Endometrial microvascular endothelial cells (primary cell): ENCODE data around the gene DOCK11. TPM values are rescaled to one million over a fixed set of nuclear protein-coding genes. Genes with fewer than 3 reads are reported as not detected.

Source experiments
- in situ Hi-C: cut with HindIII; loops from 2 replicates; pipeline ENCODE4 v1.10.0; 2017; ENCODE audit warnings: low sequenced_read_pairs, low pct_unique_long_range_greater_than_20kb; ENCODE audit errors: inconsistent ontology term
- total RNA-seq: library from RNA; depleted of rRNA; stranded (reverse); fragments of >200 nt; gene quantifications from one replicate; pipeline ENCODE4 v1.2.3, GENCODE V29; 2015; ENCODE audit errors: inconsistent ontology term

The DOCK11 gene
- total RNA-seq, 1 donor from 2014 or later: 1.4 TPM

DNA sequence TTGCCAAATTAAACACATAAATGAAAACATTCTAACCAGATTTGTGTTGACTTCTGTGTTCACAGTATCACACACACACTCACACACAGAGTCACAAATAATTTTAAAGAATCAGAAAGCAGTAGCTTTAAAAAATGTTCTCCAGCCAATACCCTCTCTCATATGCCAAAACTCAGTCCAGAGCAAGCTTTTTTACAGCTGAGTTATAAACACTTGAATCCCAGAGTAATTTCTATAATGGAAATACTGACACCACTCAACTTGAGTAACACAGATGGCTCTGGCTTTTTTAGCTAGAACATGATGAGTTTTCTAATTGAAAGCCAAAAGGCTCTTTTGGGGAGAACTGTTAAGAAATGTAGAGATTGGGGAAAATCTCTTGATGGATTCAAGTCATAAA is 100.8 kb downstream of the DOCK11 start:
- in situ Hi-C loops: no loop called here

DNA sequence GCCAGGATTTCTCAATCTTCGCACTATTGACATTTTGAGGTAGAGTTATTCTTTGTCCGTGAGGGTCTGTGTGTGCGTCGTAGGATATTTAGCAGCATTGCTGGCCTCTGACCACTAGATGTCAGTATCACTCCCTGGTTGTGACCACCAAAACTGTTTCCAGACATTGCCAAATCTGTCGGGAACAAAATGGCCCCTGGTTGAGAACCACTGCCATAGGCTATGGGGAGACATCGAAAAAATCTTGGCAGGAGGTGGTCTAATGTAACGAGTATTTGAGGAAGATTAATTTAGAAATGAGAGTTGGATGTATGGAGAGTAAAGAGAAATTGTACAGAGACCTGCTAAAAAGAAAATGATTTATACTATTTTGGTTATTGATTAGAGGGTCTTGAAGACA is 108.4 kb downstream of the DOCK11 start:
- in situ Hi-C loops: no loop called here

DNA sequence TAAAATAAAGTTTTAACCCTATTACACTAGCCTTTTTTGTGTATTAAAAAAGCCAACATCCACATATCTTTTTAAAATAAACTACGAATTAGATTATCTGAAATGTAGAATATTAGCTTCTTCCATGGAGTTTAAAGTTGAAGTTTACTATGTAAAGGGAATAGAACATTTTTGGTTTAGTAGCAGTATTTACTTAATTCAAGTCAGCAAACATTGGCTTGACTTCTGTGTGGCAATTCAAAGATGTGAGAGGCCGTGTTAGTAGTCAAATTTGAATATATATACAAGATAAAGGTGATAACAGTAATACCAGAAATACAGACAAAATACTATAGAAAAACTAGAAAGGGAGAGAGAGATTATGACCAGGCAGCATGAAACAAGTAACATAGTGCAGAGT is 116.7 kb downstream of the DOCK11 start:
- in situ Hi-C loops: no loop called here

DNA sequence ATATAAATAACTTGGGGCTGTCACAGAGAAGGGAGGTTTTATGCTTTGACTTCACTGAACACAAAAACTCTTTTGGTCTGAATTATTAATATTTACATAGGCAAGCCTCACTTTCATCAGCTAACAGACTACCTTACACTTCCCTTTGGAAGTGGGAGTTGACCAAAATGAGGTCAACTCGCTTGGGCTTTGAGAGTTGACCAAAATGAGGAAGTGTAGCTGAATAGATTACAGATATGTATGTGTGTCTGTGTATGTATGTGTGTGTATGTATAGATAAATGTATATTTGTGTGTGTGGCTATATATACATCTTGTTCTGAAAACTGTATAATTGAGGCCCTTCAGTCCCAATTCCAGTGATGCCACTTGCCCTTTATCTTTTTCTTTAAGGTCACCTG is 118.5 kb downstream of the DOCK11 start:
- in situ Hi-C loops: no loop called here

DNA sequence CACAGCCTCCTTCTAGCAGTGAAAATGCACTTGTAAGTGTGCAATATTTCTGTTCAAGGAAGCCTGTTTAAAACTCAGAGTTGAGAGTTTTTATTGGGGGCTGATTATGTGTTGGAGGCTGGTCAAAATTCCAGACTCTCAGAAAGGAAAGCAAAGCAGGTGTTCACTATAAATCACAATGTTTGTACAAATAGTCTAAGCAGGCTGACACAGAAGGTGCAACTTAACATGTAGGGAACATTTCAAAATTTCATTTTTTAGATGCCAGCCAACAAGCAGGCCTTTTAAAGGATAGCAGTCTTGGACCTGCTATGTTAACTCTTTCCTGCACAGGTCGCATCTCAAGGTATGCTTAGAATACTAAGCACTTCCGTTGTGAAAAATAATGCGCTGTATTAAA is 119.5 kb downstream of the DOCK11 start:
- in situ Hi-C loops: no loop called here

DNA sequence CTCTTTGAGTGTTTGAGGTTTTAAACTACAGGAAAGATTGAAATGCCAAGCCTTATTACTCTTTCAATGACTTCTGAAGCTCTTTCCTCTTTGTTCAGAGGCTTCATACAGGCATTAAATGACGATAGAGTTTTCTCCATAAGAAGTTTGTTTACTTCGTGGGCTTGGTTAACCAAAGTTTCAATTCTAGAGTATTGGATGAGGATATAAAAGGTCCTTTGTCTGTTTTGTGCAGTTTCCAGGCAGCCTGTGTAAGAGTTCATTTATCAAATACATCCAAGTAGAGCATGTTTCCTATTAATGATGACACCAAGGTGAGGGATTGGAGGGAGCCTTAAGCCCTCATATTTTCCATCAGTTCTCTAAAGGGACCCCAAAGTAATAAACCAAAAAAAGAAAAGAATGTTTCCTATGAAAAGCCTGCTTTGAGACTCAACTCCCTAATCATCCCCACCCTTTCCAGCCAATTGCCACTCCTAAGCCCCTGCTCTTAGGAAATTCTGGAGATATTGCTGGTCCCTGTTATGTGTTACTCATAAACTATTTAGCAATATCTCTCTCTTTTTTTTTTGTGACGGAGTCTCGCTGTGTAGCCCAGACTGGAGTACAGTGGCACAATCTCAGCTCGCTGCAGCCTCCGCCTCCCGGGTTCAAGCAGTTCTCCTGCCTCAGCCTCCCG is 125.6 kb downstream of the DOCK11 start:
- in situ Hi-C loops: no loop called here

DNA sequence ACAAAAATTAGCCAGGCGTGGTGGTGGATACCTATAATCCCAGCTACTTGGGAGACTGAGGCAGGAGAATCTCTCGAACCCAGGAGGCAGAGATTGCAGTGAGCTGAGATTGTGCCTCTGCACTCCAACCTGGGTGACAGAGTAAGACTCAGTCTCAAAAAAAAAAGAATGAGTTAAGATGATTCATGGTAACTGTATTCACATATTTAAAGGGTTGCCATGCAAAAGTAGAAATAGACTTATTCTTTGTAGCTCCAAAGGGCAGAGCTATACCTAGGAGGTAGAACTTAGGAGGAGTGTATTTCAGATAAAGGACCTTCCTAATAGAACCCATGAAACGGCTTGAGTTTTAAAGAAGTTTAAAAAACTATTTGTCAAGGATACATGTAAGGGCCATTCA is 127.4 kb downstream of the DOCK11 start:
- in situ Hi-C loops: no loop called here

DNA sequence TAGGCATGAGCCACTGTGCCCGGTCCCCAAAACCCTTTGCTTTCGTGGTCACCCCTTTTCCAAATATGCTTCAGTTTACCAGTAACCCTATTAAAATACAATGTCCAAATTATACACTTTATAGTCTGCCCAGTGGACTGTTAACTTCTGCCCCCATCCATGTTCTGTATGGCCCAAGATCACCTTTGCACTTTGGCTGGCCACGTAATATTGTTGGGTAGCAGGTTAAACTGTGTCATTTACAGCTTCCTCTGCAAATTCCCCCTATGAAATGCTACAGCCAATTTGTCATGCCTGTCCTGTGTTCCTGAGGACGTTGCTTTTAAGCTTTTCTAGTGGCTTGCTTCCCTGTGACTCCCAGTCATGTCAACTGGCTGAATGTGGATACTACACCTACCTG is 130.7 kb downstream of the DOCK11 start:
- in situ Hi-C loops: no loop called here

DNA sequence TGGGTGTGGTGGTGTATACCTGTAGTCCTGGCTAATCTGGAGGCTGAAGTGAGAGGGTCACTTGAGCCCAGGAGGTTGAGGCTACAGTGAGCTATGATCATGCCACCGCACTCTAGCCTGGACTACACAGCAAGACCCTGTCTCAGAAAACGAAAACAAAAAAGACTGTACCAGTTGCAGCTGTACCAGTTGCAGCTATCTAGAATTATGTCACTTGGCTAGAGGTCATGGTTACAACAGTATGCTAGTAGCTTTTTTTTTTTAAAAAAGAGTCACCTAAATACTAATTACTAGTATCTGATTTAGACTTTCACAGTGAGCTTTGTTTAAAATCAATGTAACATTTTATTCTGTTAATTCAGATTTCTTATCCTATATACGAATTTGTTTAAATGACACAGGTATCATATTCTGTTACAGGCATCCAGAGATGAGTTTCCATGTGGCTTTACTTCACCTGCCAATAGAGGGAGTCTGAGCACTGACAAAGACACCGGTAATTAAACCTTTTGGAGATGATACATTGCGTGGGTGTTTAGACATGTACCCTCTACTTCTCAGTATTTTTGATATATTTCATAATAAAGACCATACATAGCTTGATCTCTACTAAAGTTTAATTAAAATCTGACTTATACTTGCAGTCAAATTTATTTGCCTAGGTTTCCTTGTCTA is 131.6 kb downstream of the DOCK11 start:
- in situ Hi-C loops: no loop called here

DNA sequence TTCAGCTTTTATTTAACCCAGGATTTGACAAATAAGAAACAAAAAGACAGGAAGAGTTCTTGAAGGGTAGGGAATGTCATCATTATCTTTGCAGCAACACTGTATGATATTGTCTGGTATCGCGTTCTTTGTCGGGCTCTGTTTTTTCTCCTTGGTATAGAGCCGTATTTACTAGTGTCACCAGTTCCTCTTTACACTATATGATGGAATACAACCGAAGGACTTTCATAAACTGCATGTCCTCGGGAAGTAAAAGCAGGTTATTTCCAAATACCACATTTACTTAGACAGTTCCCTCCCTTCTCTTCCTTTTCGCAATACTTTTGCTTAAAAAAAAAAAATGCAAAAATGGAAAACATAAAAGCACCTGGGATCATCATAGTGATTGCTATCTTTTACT is 135.2 kb downstream of the DOCK11 start:
- in situ Hi-C loops: no loop called here

DNA sequence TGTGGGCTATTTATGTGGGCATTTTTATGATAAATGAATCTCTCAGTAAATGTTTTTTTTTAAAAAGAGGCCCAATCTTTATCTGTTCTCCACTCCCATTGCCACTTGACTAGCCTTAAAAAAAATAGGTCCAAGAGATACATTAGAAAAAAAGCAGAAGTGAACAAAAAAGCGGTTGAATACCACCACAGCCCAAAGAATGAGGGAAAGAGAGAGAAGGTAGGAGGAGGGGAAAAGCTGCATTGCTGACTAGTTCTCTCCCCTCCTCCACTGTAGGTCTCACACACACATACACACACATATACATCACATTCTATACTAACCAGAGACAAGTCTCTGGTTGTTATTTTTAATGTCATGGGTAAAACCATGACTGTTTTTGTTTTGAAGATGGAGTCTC is 136.0 kb downstream of the DOCK11 start:
- in situ Hi-C loops: no loop called here

DNA sequence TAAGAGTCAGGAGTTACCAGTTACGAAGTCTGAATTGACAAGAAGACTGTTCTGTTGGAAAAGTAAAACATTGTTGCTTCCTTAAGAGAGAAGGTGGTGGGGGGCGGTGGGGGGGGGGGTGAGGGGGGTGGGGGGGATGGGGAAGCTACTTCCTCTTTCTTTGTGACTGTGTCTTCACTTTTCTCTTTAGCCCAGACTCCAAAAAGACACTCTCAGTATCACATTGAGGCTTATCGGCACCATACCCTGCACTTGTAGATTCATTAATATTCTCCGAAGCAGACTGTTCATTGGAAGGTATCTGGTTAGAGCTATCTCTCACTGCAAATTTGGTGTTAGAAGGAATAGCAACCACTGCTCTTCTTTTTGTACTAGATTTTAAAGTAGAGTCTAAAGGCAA is 137.2 kb downstream of the DOCK11 start:
- in situ Hi-C loops: no loop called here

DNA sequence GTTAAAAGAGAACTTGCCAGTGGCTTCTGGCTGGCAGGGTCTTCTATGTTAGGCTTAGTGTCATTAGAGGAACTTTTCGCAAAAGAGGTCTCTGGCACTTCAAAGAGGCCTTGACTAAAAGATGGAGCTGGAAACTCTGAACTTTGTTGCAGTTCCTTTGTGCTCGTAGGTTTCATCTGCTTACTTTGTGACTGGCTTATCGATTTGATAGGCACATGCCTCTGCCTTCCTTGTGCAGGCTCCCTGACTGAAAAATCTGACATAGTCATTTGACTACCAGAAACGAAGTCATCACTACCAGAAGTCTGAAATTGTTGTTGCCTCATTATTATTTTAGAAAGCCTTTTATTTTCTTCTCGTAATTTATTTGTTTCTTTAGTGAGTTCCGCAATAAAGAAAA is 137.9 kb downstream of the DOCK11 start:
- in situ Hi-C loops: no loop called here

DNA sequence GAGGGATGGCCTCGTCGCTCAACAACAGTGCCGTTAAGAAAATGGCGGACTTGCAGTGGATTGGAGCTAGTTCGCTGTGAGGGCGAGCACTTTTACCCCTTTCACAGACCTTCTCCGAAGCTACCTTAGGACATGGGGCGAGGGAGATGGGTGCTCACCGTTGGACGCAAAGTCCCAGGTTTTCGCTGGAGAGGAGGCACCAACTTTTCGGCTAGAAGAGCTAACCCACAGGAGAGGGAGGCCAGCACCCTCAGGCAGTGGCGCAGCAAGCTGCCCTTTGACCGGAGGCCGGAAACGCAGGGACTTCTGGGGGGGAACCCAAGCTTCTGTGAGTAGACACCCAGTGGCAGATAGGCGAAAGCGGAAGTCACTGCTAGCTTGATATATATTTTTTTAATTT is 138.7 kb downstream of the DOCK11 start:
- in situ Hi-C loops: no loop called here

DNA sequence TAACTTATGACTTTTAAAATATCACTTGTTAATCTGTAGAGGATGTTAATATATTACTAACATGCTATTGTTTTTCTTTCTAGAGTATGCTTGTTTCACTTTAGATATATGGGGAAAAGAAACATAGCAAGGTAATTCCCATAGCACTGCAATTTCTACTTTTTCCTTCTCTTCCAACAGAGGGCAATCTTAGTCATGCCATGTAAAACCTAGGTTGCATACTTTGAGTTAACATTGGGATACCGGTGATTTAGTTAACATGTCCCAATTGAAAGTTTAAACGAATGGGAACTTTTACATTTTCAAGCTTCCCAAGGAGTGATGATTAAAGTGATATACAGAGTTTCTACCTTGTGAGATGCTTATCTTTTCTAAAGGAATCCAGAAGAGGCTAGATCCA is 142.4 kb downstream of the DOCK11 start:
- in situ Hi-C loops: no loop called here

DNA sequence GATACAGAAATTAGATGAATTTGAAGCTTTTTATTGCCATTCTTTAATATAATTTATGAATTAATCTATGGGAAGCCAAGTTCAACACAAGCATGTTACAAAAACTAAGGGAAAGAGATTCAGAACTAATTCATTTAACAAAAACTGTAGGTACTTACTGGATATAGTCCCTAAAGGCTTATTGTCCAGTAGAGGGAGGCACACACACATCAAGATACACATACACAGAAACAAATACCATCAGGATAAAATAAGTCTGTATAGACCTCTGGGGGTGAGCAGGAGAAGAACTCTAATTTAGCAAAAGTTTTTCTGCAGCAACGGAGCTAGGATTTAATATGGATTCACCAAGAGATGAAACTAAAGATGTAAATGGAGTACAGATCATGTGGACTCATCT is 148.8 kb downstream of the DOCK11 start:
- in situ Hi-C loops: no loop called here

DNA sequence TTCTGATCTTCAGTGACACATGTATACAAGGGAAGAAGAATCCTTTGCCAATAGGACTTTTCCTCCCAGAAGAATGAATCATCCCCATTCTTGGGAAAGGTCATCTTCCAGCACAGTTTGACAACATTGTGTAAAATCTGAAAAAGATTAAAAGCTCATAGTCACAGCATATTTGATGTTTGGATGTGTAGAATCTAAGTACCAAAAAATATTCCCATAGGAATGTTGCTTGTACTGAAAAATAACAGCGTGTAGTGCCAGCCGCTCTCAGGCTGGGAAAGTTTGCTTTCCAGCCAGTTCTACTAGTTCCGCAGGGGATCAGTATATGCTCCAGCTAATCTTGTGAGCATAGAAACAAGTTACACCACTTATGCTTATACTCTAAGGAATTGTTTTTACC is 157.1 kb downstream of the DOCK11 start:
- in situ Hi-C loops: no loop called here

DNA sequence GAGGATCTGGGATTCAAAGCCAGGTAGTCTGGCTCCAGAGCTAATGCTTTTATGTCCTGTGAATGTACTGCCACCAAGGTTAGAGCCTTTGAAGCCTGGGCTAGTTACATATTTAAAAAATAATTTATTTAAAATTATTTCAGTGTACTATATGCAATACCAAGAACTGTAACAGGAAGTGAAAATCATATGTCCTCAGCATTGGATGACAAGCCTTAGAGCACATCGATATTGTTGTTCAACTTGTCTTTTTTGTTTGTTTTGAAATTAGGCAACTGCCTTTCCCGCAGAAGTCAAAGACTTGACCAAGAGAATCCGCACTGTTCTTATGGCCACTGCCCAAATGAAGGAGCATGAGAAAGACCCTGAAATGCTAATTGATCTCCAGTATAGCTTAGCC is 158.7 kb downstream of the DOCK11 start:
- in situ Hi-C loops: no loop called here

DNA sequence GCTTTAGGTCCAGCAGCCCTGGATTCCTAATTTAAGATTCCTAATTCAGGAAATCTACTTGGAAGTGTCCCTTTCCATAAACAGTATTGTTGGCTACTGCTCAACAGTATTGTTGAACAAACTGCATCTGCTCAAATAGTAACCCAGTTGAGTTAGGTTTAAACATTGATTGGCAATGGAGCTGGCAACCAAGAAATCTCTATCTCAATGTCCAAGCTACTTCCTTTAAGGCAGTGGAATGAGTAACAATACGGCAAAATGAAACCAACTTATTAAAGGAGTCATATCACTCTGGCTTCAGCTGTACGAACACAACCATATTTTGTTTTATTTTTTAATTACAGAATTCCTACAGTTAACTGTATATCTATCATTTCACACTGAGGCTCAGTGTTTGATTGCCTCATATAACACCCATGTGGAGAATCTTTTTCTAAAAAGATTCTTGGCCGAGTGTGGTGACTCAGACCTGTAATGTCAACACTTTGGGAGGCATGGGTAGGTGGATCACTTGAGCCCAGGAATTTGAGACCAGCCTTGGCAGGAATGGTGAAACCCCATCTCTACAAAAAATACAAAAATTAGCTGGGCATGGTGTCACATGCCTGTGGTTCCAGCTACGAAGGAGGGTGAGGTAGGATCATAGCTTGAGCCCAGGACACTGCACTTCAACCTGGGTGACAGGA is 160.1 kb downstream of the DOCK11 start:
- in situ Hi-C loops: no loop called here

DNA sequence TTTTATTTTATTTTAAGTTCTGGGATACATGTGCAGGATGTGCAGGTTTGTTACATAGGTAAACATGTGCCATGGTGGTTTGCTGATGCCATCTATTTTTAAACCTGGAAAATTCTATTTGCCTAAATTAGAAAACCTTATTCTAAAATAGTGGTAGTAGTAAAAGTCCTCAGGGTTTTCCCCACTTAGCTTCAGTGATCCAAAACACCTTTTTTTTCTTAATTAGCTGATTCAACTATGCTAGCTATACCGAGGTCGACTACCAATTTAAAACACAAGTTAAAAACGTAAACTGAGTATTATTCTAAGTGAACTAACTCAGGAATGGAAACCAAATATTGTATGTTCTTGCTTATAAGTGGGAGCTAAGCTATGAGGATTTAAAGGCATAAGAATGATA is 161.8 kb downstream of the DOCK11 start:
- in situ Hi-C loops: no loop called here
